ENCODE data around the gene ESRRA. TPM values are rescaled to one million over a fixed set of nuclear protein-coding genes. Genes with fewer than 3 reads are reported as not detected.

ESRRA gene
- total RNA-seq, 1 donor from 2014 or later = 28.1 TPM

DNA sequence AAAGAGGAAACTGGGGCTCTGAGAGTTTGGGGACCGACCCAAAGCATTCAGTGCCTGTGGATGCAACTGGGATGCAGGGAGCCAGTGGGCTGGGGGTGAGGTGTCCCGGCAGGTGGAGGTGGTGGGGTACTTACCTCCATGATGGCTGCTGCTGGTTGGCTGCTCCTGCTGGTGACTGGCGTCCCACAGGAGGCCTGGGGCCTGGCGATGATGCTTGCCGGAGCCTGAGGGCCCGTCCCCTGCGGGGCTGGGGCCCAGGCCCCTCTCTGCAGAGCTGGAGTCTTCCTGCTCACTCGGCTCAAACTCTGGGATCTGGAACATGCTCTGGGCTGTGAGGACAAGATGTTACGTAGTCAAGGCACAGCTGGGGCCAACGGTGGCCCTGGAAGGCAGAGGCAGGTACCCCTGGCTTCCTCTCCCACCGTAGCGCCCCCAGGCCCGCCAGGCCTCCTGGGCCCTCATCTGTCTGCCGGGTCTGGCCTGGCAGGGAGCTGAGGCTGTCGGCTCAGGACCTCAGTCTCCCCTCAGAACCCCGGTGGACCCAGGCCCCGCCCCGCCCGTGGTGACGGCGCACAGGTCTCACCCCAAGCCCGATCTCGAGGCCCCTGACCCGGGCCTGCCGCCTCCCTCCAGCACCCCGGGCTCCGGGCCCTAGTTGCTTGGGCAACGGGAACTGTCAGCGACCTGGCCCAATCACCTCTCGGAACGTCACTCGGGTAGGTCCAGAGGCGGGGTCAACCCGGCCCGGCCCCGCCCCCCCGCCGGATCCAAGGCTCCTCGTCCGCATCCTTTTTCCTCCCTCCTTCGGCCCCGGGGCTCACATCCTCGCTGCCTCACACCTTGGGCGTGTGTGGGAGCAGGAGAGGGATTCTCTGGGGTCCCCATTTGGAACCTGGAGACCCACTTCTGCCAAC lies 21.0 kb upstream of the ESRRA start, which contains the start of gene BAD:
TSS of gene BAD (minus strand) at position 618 of the 914 bp plus-strand sequence. CDS start at position 321, 297 bp downstream.
- Mint-ChIP-seq H3K27ac (peak within 1 kb of the TSS; percentile 88), H3K4me1 (ENCODE audit: low read depth) (peaks cover 7% of the 10 kb centered on the region), H3K4me3 (ENCODE audit: low read depth) (peak within 1 kb of the TSS; percentile 81), H3K36me3 (ENCODE audit: insufficient read depth) (peaks cover 2% of the 10 kb centered on the region), H3K9me3 (ENCODE audit: low read depth) (no peaks in the 10 kb centered on the region), H3K27me3 (peaks cover 2% of the 10 kb centered on the region)
- DNase-seq (ENCODE audit: low spot score, unreplicated experiment) = peak; percentile 92
- TF ChIP-seq, protein P1, sequence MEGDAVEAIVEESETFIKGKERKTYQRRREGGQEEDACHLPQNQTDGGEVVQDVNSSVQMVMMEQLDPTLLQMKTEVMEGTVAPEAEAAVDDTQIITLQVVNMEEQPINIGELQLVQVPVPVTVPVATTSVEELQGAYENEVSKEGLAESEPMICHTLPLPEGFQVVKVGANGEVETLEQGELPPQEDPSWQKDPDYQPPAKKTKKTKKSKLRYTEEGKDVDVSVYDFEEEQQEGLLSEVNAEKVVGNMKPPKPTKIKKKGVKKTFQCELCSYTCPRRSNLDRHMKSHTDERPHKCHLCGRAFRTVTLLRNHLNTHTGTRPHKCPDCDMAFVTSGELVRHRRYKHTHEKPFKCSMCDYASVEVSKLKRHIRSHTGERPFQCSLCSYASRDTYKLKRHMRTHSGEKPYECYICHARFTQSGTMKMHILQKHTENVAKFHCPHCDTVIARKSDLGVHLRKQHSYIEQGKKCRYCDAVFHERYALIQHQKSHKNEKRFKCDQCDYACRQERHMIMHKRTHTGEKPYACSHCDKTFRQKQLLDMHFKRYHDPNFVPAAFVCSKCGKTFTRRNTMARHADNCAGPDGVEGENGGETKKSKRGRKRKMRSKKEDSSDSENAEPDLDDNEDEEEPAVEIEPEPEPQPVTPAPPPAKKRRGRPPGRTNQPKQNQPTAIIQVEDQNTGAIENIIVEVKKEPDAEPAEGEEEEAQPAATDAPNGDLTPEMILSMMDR (IDR thresholded peaks at IDR 0.05; ENCODE audit: unreplicated experiment) = no peak

DNA sequence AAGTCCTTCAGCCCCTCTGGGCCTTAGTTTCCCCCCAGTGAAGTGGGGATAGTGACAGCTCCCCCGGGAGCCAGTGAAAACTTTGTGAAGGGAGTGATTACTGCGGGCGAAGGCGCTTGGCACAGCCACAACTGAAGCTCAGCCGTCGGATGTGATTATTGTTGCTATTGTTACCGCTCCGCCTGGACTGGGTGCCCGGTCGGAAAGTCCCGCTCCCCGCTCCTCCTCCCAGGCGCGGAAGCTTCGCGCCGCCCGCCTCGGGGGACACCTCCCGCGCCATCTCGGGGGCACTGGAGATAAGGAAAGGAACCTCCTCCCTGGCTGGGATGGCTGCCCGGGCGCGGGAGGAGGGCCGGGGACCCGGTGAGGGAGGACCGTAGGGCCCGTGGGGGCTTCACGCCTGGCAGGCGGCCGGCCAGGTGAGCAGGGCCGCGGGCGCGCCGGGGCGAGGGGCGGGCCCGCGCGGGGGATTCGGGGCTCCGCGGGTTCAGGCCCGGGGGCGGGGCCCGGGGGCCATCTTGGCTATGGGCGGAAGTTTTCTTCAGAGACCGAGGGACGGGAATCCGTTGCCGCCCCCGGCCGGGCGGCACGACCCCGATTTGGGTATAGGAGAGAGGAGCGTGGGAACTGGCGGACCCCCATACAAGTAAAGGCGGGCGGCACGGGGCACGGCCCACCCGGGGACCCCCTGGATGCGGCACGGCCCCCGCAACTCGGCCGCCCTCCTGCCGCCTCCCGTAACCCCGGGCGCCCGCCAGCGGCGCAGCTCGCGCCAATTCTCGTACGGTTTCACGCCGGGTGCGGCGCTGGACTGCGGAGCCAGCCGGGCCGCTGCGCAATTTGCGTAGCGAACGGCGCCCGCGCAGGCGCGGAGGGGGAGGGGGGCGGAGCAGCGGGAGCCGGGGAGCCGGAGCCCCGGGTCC lies 20.1 kb upstream of the ESRRA start, which contains the start of gene GPR137:
TSS of gene GPR137 (plus strand) at position 887 of the 923 bp plus-strand sequence. CDS start 677 bp downstream, outside the sequence.
- Mint-ChIP-seq H3K4me1 (ENCODE audit: low read depth) (peaks cover 7% of the 10 kb centered on the region), H3K27me3 (peaks cover 11% of the 10 kb centered on the region), H3K27ac (peak within 1 kb of the TSS; percentile 88), H3K36me3 (ENCODE audit: insufficient read depth) (peaks cover 4% of the 10 kb centered on the region), H3K4me3 (ENCODE audit: low read depth) (peak within 1 kb of the TSS; percentile 81), H3K9me3 (ENCODE audit: low read depth) (no peaks in the 10 kb centered on the region)
- DNase-seq (ENCODE audit: low spot score, unreplicated experiment) = peak; percentile 84
- TF ChIP-seq, protein P1 (IDR thresholded peaks at IDR 0.05; ENCODE audit: unreplicated experiment) = no peak

DNA sequence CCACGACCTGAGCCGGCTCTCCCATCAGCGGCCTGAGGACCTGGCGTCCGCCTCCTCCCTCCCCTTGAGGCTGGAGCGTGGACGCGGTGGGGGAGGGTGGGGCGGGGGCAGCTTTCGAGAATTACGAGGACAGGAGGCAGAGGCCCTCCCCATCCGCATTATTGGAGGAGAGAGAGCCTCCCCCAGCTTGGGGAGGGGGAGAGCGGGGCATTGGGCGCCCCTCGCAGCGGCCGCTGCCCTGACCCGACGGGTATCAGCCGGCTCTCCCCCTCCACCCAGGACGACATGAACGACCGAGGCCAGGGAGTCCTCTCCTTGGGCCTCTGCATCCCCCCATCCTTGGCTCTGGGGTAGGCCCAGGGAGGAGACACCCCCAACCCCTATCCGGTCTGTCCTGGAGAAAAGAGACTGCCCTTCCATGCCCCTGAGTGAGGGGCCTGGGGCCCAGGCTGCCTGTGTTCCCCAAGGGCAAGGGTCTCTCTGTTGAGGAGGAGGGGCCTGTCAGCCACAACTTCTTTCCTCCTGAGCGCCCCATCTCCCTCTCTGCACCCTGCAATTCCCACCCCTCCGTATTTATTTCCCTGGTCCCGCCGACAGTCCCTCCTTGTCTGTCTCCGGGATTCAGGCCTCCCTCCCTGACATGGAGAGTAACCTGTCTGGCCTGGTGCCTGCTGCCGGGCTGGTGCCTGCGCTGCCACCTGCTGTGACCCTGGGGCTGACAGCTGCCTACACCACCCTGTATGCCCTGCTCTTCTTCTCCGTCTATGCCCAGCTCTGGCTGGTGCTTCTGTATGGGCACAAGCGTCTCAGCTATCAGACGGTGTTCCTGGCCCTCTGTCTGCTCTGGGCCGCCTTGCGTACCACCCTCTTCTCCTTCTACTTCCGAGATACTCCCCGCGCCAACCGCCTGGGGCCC lies 19.2 kb upstream of the ESRRA start:
- TF ChIP-seq, protein P1 (IDR thresholded peaks at IDR 0.05; ENCODE audit: unreplicated experiment) = no peak
- H3K36me3 Mint-ChIP-seq (ENCODE audit: insufficient read depth) = peaks cover 4% of the 10 kb centered on the region
- no peak for DNase-seq (ENCODE audit: low spot score, unreplicated experiment)

DNA sequence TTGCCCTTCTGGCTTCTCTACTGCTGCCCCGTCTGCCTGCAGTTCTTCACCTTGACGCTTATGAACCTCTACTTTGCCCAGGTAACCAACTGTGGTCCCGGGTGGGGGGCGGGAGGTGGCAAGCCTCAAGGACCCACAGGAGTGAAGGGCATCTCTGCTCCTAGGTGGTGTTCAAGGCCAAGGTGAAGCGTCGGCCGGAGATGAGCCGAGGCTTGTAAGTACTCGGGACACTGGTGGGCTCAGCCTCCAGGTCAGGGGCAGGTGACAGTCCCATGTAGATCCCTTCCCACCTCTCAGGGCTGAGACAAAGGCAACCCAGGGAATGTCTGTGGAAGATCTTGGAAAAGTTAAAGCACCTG lies 18.5 kb upstream of the ESRRA start:
- no peak for DNase-seq (ENCODE audit: low spot score, unreplicated experiment)
- Mint-ChIP-seq H3K27ac (no peak overlapping the region), H3K4me1 (ENCODE audit: low read depth) (peaks cover 7% of the 10 kb centered on the region), H3K36me3 (ENCODE audit: insufficient read depth) (peaks cover 4% of the 10 kb centered on the region), H3K27me3 (peaks cover 19% of the 10 kb centered on the region), H3K4me3 (ENCODE audit: low read depth) (peak overlapping the region; percentile 75), H3K9me3 (ENCODE audit: low read depth) (no peaks in the 10 kb centered on the region)
- TF ChIP-seq, protein P1 (IDR thresholded peaks at IDR 0.05; ENCODE audit: unreplicated experiment) = no peak

More for the DNA sequence above, 19.2 kb upstream of the ESRRA start:
- H3K27ac Mint-ChIP-seq = no peak overlapping the region
- peaks cover 7% of the 10 kb centered on the region for H3K4me1 Mint-ChIP-seq (ENCODE audit: low read depth)
- H3K27me3 Mint-ChIP-seq = peaks cover 19% of the 10 kb centered on the region
- peak overlapping the region; percentile 75 for H3K4me3 Mint-ChIP-seq (ENCODE audit: low read depth)
- no peaks in the 10 kb centered on the region for H3K9me3 Mint-ChIP-seq (ENCODE audit: low read depth)
